ENCODE measurements around the gene SLC12A8.
"Not testable (repeated sequence)": the region's sequence is repeated elsewhere in the genome, so short reads cannot be mapped to it uniquely, and the experiment has no call there.

The SLC12A8 gene

GRCh38 chr3:125108833-125109535, 103.6 kb downstream of the SLC12A8 start:
- no peak for DNase-seq

GRCh38 chr3:125107861-125108567, 104.5 kb downstream of the SLC12A8 start:
- no peak for DNase-seq

- DNase-seq: no peak
These were observed 105.2 kb downstream of the SLC12A8 start for GRCh38 chr3:125107363-125107762.

GRCh38 chr3:125105116-125105515, 107.4 kb downstream of the SLC12A8 start:
- no peak for DNase-seq

GRCh38 chr3:125104639-125105038, 107.9 kb downstream of the SLC12A8 start:
- no peak for DNase-seq

GRCh38 chr3:125103406-125103805, 109.1 kb downstream of the SLC12A8 start:
- no peak for DNase-seq

- no peak for DNase-seq
These were observed 110.1 kb downstream of the SLC12A8 start for GRCh38 chr3:125102470-125102869.

GRCh38 chr3:125098611-125099291, 113.8 kb downstream of the SLC12A8 start:
- no peak for DNase-seq

GRCh38 chr3:125090649-125091048, 121.9 kb downstream of the SLC12A8 start:
- no peak for DNase-seq

GRCh38 chr3:125087768-125088391, 124.7 kb downstream of the SLC12A8 start:
- no peak for DNase-seq

GRCh38 chr3:125085166-125085565, 127.4 kb downstream of the SLC12A8 start:
- DNase-seq: no peak

GRCh38 chr3:125083776-125084175, 128.8 kb downstream of the SLC12A8 start:
- DNase-seq: no peak

GRCh38 chr3:125082339-125082738, 130.2 kb downstream of the SLC12A8 start:
- not testable (repeated sequence) for DNase-seq

GRCh38 chr3:125080077-125080476, 132.5 kb downstream of the SLC12A8 start:
- DNase-seq: no peak

GRCh38 chr3:125079675-125080045, 132.9 kb downstream of the SLC12A8 start:
- DNase-seq: no peak

GRCh38 chr3:125078951-125079674, 133.4 kb downstream of the SLC12A8 start:
- no peak for DNase-seq

- DNase-seq: no peak
These were observed 134.7 kb downstream of the SLC12A8 start for GRCh38 chr3:125077864-125078263.

- DNase-seq: no peak
These were observed 136.1 kb downstream of the SLC12A8 start for GRCh38 chr3:125076464-125076863.

GRCh38 chr3:125075738-125076137, 136.8 kb downstream of the SLC12A8 start:
- DNase-seq: no peak

- DNase-seq: no peak
These were observed 139.1 kb downstream of the SLC12A8 start for GRCh38 chr3:125073390-125073905.

GRCh38 chr3:125072749-125073389, 139.7 kb downstream of the SLC12A8 start:
- no peak for DNase-seq

- no peak for DNase-seq
These were observed 140.2 kb downstream of the SLC12A8 start for GRCh38 chr3:125072301-125072700.
